NB4 (cell line): ENCODE data around the gene MFN2.

Source experiments
- DNase-seq: peaks from one replicate; pipeline ENCODE4 v3.0.0; 2010; ENCODE audit warnings: low read depth
- H3K4me3 ChIP-seq: one replicate; pipeline ENCODE4 v1.5.1; 2011; ENCODE audit warnings: mild to moderate bottlenecking, low read depth, low read length, moderate library complexity
- MYC ChIP-seq: IDR thresholded peaks from 2 replicates; pipeline ENCODE4 v1.6.1; 2011; ENCODE audit warnings: low read depth, low read length
- POLR2A ChIP-seq: IDR thresholded peaks from 2 replicates; pipeline ENCODE4 v1.6.1; 2011; ENCODE audit warnings: mild to moderate bottlenecking; ENCODE audit not compliant: insufficient read length; ENCODE audit errors: extremely low read depth
- TF ChIP-seq, protein P1 (sequence below): IDR thresholded peaks from 2 replicates; pipeline ENCODE4 v1.6.1; 2011; ENCODE audit warnings: low read depth, low read length
- TF ChIP-seq, protein P2 (sequence below): IDR thresholded peaks from one replicate; pipeline ENCODE4 v1.5.1; 2012; ENCODE audit warnings: low read depth, low read length

The MFN2 gene

DNA sequence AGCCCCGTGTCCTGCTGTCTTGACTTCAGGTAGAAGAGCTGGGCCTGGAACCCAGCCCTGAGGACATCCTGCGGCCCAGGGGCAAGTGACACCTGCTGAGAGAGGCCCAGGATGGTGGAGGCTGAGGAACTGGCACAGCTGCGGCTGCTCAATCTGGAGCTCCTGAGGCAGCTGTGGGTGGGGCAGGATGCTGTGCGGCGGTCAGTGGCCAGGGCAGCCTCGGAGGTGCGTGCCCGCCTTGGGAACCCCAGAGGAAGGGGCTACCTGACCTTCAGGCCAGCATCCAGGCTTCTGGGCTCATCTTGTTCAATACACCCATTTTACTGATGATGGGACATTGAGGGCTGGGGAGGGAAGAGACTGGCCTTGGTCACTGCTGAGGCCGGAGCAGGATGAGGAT lies 41.4 kb downstream of the MFN2 start:
- no peak for DNase-seq
- no peak overlapping the region for H3K4me3 ChIP-seq
- TF ChIP-seq MYC = no peak
- TF ChIP-seq POLR2A = no peak
- TF ChIP-seq, protein P1, sequence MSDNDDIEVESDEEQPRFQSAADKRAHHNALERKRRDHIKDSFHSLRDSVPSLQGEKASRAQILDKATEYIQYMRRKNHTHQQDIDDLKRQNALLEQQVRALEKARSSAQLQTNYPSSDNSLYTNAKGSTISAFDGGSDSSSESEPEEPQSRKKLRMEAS = no peak
- TF ChIP-seq, protein P2, sequence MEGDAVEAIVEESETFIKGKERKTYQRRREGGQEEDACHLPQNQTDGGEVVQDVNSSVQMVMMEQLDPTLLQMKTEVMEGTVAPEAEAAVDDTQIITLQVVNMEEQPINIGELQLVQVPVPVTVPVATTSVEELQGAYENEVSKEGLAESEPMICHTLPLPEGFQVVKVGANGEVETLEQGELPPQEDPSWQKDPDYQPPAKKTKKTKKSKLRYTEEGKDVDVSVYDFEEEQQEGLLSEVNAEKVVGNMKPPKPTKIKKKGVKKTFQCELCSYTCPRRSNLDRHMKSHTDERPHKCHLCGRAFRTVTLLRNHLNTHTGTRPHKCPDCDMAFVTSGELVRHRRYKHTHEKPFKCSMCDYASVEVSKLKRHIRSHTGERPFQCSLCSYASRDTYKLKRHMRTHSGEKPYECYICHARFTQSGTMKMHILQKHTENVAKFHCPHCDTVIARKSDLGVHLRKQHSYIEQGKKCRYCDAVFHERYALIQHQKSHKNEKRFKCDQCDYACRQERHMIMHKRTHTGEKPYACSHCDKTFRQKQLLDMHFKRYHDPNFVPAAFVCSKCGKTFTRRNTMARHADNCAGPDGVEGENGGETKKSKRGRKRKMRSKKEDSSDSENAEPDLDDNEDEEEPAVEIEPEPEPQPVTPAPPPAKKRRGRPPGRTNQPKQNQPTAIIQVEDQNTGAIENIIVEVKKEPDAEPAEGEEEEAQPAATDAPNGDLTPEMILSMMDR = no peak

DNA sequence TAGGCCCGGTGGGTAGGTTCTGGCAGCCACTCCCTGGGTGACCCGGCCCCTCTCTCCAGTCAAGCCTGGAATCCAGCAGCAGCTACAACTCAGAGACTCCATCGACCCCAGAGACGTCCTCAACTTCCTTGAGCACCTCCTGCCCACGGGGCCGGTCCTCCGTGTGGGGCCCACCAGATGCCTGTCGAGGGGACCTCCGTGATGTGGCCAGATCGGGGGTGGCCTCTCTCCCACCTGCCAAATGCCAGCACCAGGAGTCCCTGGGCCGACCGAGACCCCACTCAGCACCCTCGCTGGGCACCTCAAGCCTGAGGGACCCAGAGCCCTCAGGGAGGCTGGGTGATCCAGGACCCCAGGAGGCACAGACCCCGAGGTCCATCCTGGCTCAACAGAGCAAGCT lies 41.8 kb downstream of the MFN2 start:
- no peak overlapping the region for H3K4me3 ChIP-seq
- DNase-seq = no peak

DNA sequence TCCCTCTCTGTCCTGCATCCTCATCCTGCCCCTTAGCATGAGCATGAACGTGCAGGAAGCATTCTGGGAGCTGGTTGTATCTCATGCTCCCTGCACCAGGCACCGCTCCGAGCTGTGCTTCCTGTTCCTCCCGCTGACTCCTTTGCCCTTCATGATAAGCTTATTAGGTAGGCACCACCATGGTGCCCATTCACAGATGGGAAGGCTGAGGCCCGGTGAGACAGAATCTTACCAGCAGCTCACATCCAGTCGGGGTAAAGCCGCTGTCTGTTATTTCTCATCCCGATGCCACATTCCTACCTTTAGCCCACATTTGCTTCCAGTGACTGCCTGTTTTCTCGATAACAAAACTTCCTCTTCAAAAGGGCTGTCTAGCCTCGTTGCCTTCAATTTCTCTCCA lies 46.3 kb downstream of the MFN2 start:
- H3K4me3 ChIP-seq = no peak overlapping the region
- DNase-seq = no peak
- TF ChIP-seq, protein P1 = no peak
- TF ChIP-seq, protein P2 = no peak
- TF ChIP-seq POLR2A = no peak
- no peak for TF ChIP-seq MYC

More for the DNA sequence above, 41.8 kb downstream of the MFN2 start:
- no peak for TF ChIP-seq POLR2A
- TF ChIP-seq, protein P1 = no peak
- no peak for TF ChIP-seq MYC

DNA sequence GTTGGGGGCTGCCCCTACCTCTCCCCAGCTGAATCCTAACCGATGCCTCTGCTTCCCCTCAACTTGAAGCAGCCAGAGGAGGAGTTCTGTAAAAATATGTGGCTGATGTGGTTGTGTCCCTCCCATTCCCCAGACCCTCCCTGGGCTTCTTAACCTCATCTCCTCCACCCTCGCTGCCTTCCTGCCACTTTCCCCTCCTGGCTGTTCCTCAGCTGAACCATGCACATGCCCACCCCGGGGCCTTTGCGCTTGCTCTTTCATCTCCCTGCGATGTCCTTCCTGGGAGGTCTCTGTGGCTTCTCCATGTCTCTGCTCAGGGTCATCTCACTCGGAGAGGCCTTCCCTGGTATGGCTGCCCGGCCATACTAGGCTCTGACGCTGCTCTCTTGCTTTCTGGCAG lies 48.0 kb downstream of the MFN2 start:
- no peak overlapping the region for H3K4me3 ChIP-seq
- TF ChIP-seq, protein P2 = no peak
- TF ChIP-seq MYC (no peak), POLR2A (no peak)
- TF ChIP-seq, protein P1 = no peak

DNA sequence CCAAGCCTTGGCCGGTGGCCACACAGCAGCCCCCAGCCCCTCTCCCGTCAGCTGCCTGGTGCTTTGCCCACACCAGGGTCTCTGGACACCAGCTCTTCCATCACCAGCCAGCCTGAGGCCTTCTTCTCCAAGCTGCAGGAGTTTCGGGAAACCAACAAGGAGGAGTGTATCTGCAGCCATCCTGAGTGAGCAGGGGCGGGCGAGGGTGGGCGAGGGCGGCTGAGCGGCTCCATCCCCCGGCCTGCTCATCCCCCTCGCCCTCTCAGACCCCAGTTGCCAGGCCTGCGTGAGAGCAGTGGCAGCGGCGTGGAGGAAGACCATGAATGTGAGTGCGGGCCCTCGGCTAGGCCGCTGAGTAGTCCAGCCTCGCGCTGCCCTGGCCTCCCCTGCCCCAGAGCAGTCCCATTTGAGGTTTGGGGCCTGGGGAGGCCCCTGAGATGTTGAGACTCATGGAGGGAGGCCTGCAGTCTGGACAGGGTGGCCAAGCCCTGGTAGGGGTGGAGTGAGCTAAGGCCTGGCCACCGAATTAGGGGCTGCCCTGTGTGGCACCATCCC lies 48.8 kb downstream of the MFN2 start:
- TF ChIP-seq, protein P2 = no peak
- TF ChIP-seq, protein P1 = no peak
- TF ChIP-seq POLR2A (no peak), MYC (no peak)
- DNase-seq = no peak
- H3K4me3 ChIP-seq = no peak overlapping the region

More for the DNA sequence above, 48.0 kb downstream of the MFN2 start:
- no peak for DNase-seq

DNA sequence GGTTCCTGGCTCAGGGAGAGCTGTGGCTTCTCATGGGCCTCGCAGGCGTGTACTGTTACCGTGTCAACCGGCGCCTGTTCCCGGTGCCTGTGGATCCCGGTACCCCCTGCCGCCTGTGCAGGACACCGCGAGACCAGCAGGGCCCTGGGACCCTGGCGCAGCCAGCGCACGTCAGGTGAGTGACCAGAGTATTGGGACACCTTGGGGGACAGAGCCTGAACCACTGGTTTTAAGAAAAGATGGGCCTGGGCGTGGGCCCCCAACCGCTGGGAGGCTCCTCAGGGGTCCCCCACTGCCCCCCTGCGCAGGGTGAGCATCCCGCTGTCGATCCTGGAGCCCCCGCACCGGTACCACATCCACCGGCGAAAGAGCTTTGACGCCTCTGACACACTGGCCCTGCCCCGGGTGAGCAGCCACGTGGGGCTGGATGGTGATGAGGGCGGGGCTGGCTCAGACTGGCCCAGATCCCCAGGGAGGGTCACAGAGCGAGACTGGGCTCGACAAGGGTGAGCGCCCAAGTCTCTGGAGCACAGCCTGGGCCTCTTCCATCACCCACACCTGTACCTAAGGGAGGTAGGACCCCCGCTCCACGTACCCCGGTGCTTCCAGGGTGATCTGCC lies 49.6 kb downstream of the MFN2 start:
- H3K4me3 ChIP-seq = no peak overlapping the region
- TF ChIP-seq MYC = no peak
- no peak for DNase-seq
